ENCODE results near the gene LRSAM1. TPM values are rescaled to one million over a fixed set of nuclear protein-coding genes. Genes with fewer than 3 reads are reported as not detected.
A peak's percentile ranks its signal among the peaks of the same experiment; 100 is the strongest.

LRSAM1 gene
- total RNA-seq, 1 donor from 2014 or later = 17.1 TPM

DNA sequence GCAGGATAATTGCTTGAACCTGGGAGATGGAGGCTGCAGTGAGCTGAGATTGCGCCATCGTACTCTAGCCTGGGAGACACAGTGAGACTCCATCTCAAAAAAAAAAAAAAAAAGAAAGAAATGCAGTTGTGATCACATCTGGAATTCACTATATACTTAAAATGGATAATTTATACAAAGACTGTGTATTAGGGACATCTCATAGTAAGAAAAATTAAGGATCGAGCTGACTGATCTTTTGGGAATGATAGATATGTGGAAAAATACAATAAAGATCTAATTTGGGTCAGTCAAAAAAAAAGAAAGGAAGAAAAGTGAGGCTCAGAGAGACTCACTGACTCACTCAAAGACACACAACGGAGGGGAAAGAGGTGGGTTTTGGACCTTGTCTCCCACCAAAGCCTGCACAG is 87.5 kb downstream of the LRSAM1 start:
- TF ChIP-seq, protein P1, sequence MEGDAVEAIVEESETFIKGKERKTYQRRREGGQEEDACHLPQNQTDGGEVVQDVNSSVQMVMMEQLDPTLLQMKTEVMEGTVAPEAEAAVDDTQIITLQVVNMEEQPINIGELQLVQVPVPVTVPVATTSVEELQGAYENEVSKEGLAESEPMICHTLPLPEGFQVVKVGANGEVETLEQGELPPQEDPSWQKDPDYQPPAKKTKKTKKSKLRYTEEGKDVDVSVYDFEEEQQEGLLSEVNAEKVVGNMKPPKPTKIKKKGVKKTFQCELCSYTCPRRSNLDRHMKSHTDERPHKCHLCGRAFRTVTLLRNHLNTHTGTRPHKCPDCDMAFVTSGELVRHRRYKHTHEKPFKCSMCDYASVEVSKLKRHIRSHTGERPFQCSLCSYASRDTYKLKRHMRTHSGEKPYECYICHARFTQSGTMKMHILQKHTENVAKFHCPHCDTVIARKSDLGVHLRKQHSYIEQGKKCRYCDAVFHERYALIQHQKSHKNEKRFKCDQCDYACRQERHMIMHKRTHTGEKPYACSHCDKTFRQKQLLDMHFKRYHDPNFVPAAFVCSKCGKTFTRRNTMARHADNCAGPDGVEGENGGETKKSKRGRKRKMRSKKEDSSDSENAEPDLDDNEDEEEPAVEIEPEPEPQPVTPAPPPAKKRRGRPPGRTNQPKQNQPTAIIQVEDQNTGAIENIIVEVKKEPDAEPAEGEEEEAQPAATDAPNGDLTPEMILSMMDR (conservative IDR thresholded peaks at IDR 0.05; ENCODE audit: low read depth, low read length) = no peak
- no peak for DNase-seq (ENCODE audit: low read depth)

DNA sequence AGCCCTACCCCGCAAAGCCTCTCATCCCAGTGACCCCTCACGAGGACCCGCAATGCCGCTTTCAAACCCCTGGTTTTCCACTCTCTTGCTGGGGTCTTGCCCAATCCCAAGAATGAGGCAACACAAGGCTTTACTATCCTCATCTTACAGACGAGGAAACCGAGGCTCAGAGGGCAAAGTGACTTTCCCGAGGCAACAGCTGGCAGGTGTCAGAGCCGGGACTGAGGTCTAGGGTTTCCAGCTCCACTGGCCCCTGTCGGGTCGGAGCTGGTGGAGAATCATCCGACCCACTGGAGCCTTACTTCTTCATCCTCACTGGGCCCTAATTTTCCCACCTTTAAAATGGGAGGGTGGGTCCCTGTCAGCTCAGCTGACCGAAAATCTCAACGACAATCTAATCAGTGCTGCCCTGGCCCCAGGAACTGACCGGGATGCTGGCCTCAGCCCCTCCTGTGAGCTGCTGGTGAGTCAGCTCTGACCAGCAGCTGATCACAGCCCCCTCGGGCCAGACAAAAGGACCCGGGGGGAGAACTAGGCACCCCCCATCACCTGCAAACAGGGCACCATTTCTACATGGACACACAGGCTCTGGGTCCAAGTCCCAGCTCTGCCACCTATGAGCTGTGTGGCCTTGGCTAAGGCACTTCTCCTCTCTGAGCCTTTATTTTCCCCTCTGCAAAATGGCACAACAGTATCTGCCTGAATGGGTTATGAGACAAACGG is 88.1 kb downstream of the LRSAM1 start:
- TF ChIP-seq, protein P1 (conservative IDR thresholded peaks at IDR 0.05; ENCODE audit: low read depth, low read length) = no peak

More for the DNA sequence above, 87.5 kb downstream of the LRSAM1 start:
- no peak overlapping the region for H3K4me3 ChIP-seq (ENCODE audit: low read depth, low read length)

DNA sequence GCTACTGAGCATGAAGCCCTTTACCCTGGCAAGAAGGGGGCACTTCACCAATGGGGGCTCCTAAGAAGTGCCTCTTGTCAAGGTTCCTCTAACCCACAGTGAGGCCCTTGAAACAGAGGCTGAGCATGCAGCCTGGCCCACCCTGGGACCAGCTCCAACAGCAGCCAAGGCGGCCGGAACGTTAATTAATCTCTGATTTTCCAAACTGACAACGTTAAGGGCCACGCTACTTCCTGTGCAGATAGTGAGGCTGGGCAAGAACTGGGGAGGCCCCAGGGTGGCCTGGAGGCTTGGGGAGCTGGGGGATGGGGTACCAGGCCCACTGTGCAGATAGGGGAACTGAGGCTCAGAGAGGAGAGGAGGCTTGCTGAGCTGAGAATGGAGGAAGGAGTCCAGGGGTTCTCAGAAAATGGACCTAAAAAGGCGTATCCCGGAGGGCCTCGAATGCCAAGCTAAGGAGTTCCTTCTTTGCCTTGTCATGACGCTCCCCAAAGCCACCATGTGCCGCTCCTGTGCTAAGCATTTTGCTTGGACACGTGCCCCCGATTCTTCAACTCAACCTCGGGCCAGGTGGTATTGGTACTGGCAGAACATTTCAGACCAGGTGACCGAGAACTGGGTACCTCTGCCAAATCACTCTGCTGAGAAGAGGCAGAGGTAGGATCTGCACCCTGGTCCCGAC is 88.8 kb downstream of the LRSAM1 start:
- no peak for DNase-seq (ENCODE audit: low read depth)
- no peak overlapping the region for H3K4me3 ChIP-seq (ENCODE audit: low read depth, low read length)
- TF ChIP-seq, protein P1 (conservative IDR thresholded peaks at IDR 0.05; ENCODE audit: low read depth, low read length) = no peak

More for the DNA sequence above, 88.1 kb downstream of the LRSAM1 start:
- DNase-seq (ENCODE audit: low read depth) = no peak
- no peak overlapping the region for H3K4me3 ChIP-seq (ENCODE audit: low read depth, low read length)

DNA sequence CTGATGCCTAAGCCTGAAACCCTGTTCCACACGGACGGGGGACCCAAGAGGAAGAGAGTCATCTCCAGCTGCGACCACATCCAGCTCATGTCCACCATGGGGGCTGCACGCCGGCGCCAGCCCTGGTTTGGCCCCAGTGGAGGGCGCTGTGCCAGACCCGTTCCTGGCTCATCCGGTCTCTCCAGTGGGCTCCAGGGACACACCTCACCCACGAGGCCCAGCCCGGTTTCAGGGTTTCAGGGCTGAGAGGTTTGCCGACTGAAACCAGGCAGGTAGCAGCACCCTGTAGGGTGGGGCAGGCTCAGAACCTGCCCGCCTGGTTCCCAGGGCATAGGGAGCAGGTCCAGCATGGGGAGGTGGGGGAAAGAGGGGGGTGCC is 89.3 kb downstream of the LRSAM1 start:
- H3K4me3 ChIP-seq (ENCODE audit: low read depth, low read length) = no peak overlapping the region
- no peak for DNase-seq (ENCODE audit: low read depth)
- TF ChIP-seq, protein P1 (conservative IDR thresholded peaks at IDR 0.05; ENCODE audit: low read depth, low read length) = peak; percentile 6

DNA sequence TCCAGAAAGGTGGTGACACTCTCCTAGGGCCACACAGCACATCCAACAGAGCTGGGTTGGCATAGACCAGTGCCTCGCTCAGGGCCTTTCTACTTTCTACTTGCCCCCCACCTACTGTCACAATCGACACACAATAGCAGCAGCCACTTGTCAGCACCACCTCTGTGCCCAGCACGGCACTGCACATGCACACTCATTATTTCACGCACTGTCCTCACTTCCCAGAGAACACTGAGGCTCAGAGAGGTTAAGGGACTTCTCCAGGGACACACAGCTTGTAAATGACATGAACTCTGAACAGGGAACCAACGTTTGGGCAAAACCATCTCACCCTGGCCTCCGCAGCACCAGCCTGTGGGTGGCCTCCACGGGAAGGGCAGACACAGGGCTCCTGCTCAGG is 89.9 kb downstream of the LRSAM1 start:
- H3K4me3 ChIP-seq (ENCODE audit: low read depth, low read length) = no peak overlapping the region
- TF ChIP-seq, protein P1 (conservative IDR thresholded peaks at IDR 0.05; ENCODE audit: low read depth, low read length) = no peak
- DNase-seq (ENCODE audit: low read depth) = no peak

DNA sequence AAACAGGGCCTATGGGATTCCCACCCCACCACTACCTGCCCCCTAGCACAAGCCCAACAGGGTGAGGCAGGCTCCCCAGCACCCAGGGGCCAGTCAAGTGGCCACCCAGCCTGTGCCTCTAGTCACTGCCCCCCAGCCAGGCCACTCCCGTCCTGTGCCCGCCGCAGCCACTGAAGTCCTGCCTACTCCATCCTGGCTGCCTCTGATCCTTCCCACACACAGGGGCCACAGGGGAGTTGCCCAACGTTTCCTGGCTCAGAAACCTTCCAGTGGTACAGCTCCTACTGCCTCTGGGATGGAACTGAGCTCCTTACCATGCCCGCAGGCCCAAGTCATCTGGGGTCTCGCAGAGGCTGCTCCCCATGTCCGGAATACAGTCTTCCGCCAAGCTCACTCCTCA is 90.6 kb downstream of the LRSAM1 start:
- H3K4me3 ChIP-seq (ENCODE audit: low read depth, low read length) = no peak overlapping the region
- DNase-seq (ENCODE audit: low read depth) = no peak
- TF ChIP-seq, protein P1 (conservative IDR thresholded peaks at IDR 0.05; ENCODE audit: low read depth, low read length) = no peak

Measured in epithelial cell of proximal tubule (primary cell).